OCI-M2 (cell line): Measurements from ENCODE around the gene METTL26.

Source experiments
- DNase-seq: peaks from one replicate; lab custom pipeline; 2025; ENCODE audit not compliant: unreplicated experiment; lab: John Stamatoyannopoulos, UW

The METTL26 gene

GRCh38 chr16:625977-626765 lies 9.9 kb downstream of the METTL26 start:
- DNase-seq: no peak

GRCh38 chr16:625117-625976 lies 10.8 kb downstream of the METTL26 start:
- no peak for DNase-seq

- no peak for DNase-seq
Measured at GRCh38 chr16:624526-625070, 11.5 kb downstream of the METTL26 start.

GRCh38 chr16:622920-623280 lies 13.2 kb downstream of the METTL26 start:
- DNase-seq: no peak

GRCh38 chr16:621526-622105 lies 14.5 kb downstream of the METTL26 start:
- no peak for DNase-seq

- DNase-seq: no peak
Measured at GRCh38 chr16:620700-621525, 15.2 kb downstream of the METTL26 start.

GRCh38 chr16:619476-620100 lies 16.5 kb downstream of the METTL26 start:
- no peak for DNase-seq

- DNase-seq: no peak
Measured at GRCh38 chr16:617855-618254, 18.2 kb downstream of the METTL26 start.

GRCh38 chr16:616733-617586 lies 19.1 kb downstream of the METTL26 start:
- no peak for DNase-seq

- no peak for DNase-seq
Measured at GRCh38 chr16:615122-615521, 21.0 kb downstream of the METTL26 start.

- DNase-seq: no peak
Measured at GRCh38 chr16:610513-611381, 25.4 kb downstream of the METTL26 start.

GRCh38 chr16:609984-610383 lies 26.1 kb downstream of the METTL26 start:
- no peak for DNase-seq

GRCh38 chr16:609316-609715 lies 26.8 kb downstream of the METTL26 start:
- DNase-seq: no peak

- DNase-seq: no peak
Measured at GRCh38 chr16:608019-608418, 28.1 kb downstream of the METTL26 start.

GRCh38 chr16:606656-607307 lies 29.3 kb downstream of the METTL26 start:
- DNase-seq: no peak

- DNase-seq: no peak
Measured at GRCh38 chr16:603933-604332, 32.2 kb downstream of the METTL26 start.

- no peak for DNase-seq
Measured at GRCh38 chr16:600781-601180, 35.3 kb downstream of the METTL26 start.
